ENCODE results near the gene ZNF423.

DNA sequence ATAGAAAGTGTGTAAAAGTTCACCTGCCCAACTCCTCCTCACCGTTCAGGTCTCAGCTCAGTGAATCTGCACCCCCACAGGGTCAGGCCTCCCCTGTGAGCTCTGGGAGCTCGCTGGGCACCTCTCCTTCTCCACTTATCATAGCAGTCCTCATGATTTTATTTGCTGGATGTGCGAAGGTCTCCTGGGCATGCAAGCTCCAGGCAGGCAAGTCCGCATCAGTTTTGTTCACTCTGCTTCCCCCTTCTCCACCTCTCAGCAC is 112.8 kb downstream of the ZNF423 start:
- TF ChIP-seq MAFK (IDR thresholded peaks at IDR 0.05; ENCODE audit: low read length) (no peak), TFAP4 (CRISPR knock-in tag; IDR thresholded peaks at IDR 0.05; ENCODE audit: borderline replicate concordance) (no peak), CTCF (IDR thresholded peaks at IDR 0.05 in 2 of 3, conservative IDR thresholded peaks at IDR 0.05 in 1 of 3; ENCODE audit: insufficient read depth in 2 of 3, low read depth in 1 of 3, low read length in 3 of 3) (no peak), ZNF121 (CRISPR knock-in tag; conservative IDR thresholded peaks at IDR 0.05) (no peak), SRSF9 (IDR thresholded peaks at IDR 0.05; ENCODE audit: borderline replicate concordance, low read depth, low read length) (no peak), RB1 (IDR thresholded peaks at IDR 0.05; ENCODE audit: low read depth) (no peak)
